ENCODE results near the gene L3MBTL4. TPM values are rescaled to one million over a fixed set of nuclear protein-coding genes. Genes with fewer than 3 reads are reported as not detected.
A peak's percentile ranks its signal among the peaks of the same experiment; 100 is the strongest.

The L3MBTL4 gene
- total RNA-seq (ENCODE audit: low replicate concordance), result 0.31 and 0.34 TPM in 2 replicates

DNA sequence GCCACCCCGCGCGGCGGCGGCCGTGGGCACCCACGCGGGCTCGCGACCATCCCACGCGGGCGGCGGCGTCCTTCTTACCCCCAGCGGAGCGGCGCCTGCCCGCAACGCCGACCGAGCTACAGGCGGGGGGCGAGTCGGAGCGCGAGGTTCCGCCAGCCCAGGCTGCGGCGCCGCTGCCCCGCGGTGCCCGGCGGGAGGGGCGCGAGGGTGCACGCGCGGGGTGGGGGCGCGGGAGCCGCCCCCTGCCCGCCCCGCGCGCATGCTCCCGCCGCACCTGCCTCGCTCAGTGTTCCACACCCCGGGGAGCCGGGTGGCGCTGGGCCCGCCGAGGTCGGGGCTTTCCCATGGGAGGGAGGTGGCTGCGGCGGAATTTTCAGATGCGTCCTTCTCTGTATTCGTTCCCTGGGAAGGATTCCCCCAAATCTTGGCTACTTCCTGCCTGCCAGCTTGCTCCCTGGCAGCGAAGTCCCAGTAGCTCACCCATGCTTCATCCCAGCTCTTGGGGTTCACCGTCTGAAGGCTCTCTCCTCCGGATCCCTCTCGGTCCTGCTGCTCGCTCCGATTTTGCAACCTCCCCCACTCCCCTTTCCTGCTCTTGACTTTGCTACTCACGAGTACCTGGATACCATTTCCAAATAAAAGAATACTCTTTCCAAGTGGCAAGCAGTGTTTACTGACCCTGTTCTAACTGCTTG, at the start of gene L3MBTL4:
Gene L3MBTL4, minus strand, starts transcription at position 189 of the 695 bp plus-strand sequence. CDS start 103,286 bp downstream, outside the sequence.
- Histone ChIP-seq H3K79me2 (ENCODE audit: low read depth) (no peaks in the 10 kb centered on the region), H3K9me3 (ENCODE audit: low read depth) (no peaks in the 10 kb centered on the region), H3K4me1 (no peaks in the 10 kb centered on the region), H3F3A (ENCODE audit: low read depth) (peaks cover 5% of the 10 kb centered on the region), H2AFZ (replicated peaks) (peak within 1 kb of the TSS; percentile 91), H3K27me3 (peaks cover 64% of the 10 kb centered on the region), H3K27ac (no peak within 1 kb of the TSS), H4K20me1 (ENCODE audit: low read depth) (no peaks in the 10 kb centered on the region), H3K4me3 (peak within 1 kb of the TSS; percentile 78), H3K9ac (no peak within 1 kb of the TSS), H3K36me3 (no peaks in the 10 kb centered on the region), H3K4me2 (peak within 1 kb of the TSS; percentile 95)
- peaks cover 29% of the 10 kb centered on the region for H3K27me3 Mint-ChIP-seq (ENCODE audit: insufficient read depth, low read depth)
- H3K9me3 Mint-ChIP-seq, result peaks cover 2% of the 10 kb centered on the region
- peak; percentile 53 for DNase-seq (ENCODE audit: low spot score)
- H3K4me1 Mint-ChIP-seq, result peaks cover 4% of the 10 kb centered on the region
- H3K36me3 Mint-ChIP-seq, result no peaks in the 10 kb centered on the region
- peak within 1 kb of the TSS; percentile 64 for H3K27ac Mint-ChIP-seq
- peak; percentile 3 for TF ChIP-seq EZH2 (IDR thresholded peaks at IDR 0.05)
- no peak for TF ChIP-seq EZH2phosphoT487 (IDR thresholded peaks at IDR 0.05)
- TF ChIP-seq, protein P1, sequence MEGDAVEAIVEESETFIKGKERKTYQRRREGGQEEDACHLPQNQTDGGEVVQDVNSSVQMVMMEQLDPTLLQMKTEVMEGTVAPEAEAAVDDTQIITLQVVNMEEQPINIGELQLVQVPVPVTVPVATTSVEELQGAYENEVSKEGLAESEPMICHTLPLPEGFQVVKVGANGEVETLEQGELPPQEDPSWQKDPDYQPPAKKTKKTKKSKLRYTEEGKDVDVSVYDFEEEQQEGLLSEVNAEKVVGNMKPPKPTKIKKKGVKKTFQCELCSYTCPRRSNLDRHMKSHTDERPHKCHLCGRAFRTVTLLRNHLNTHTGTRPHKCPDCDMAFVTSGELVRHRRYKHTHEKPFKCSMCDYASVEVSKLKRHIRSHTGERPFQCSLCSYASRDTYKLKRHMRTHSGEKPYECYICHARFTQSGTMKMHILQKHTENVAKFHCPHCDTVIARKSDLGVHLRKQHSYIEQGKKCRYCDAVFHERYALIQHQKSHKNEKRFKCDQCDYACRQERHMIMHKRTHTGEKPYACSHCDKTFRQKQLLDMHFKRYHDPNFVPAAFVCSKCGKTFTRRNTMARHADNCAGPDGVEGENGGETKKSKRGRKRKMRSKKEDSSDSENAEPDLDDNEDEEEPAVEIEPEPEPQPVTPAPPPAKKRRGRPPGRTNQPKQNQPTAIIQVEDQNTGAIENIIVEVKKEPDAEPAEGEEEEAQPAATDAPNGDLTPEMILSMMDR (IDR thresholded peaks at IDR 0.05), result no peak
- peak within 1 kb of the TSS; percentile 87 for H3K4me3 Mint-ChIP-seq

DNA sequence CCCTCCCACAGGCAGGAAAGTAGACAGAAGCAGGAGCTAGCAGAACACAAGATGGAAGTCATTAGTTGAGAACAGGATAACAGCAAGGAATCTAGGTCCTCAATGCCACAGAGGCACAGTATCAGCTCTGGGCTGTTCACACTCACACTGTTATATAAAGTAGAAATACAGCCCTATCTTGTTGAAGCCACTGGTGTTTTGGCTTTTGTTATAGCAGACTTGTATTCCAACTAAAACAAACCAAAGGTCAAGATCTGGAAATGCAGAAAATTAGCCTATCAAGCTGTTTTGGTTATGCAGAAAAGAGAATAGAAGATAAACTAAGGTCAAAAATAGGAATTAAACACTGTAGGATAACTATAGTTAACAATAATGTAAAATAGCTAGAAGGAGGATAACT, 37.5 kb upstream of the L3MBTL4 start:
- no peaks in the 10 kb centered on the region for H3K9me3 ChIP-seq (ENCODE audit: low read depth)
- no peak overlapping the region for H3K4me2 ChIP-seq
- no peaks in the 10 kb centered on the region for H3K27me3 ChIP-seq
- H3K4me3 Mint-ChIP-seq, result no peak overlapping the region
- H4K20me1 ChIP-seq (ENCODE audit: low read depth), result no peaks in the 10 kb centered on the region
- H3K4me3 ChIP-seq, result no peak overlapping the region
- H3F3A ChIP-seq (ENCODE audit: low read depth), result no peaks in the 10 kb centered on the region
- no peak overlapping the region for H3K27ac ChIP-seq
- TF ChIP-seq, protein P1 (IDR thresholded peaks at IDR 0.05), result no peak
- TF ChIP-seq EZH2phosphoT487 (IDR thresholded peaks at IDR 0.05) (no peak), EZH2 (IDR thresholded peaks at IDR 0.05) (no peak)
- no peaks in the 10 kb centered on the region for H3K79me2 ChIP-seq (ENCODE audit: low read depth)
- H3K4me1 Mint-ChIP-seq, result no peaks in the 10 kb centered on the region
- H3K27me3 Mint-ChIP-seq (ENCODE audit: insufficient read depth, low read depth), result peaks cover 2% of the 10 kb centered on the region
- H3K27ac Mint-ChIP-seq, result no peak overlapping the region
- H3K36me3 ChIP-seq, result no peaks in the 10 kb centered on the region
- no peak overlapping the region for H2AFZ ChIP-seq (replicated peaks)
- no peaks in the 10 kb centered on the region for H3K4me1 ChIP-seq
- no peak overlapping the region for H3K9ac ChIP-seq
- no peaks in the 10 kb centered on the region for H3K9me3 Mint-ChIP-seq
- DNase-seq (ENCODE audit: low spot score), result no peak
- H3K36me3 Mint-ChIP-seq, result no peaks in the 10 kb centered on the region

DNA sequence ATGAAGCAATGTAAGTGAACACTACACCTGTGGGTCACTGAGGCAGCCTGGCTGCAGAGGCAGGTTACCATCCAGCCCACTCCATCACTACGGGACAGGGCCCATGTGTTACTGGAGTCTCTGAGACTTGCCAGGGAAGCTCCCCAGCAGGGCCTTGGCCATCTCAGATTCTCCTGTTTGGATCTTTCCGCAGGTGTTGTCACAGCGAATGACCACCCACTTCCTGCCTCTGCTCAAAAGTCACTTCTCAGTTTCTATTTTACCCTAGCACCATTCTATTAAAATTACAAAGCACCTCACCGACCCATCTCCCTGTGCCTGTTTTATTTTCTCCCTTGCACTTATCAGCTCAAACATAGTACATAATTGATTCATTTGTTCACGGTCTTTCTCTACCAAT, 34.5 kb upstream of the L3MBTL4 start:
- no peak overlapping the region for H2AFZ ChIP-seq (replicated peaks)
- Mint-ChIP-seq H3K4me3 (no peak overlapping the region), H3K9me3 (no peaks in the 10 kb centered on the region), H3K4me1 (peaks cover 4% of the 10 kb centered on the region), H3K36me3 (no peaks in the 10 kb centered on the region), H3K27ac (no peak overlapping the region), H3K27me3 (ENCODE audit: insufficient read depth, low read depth) (peaks cover under 1% of the 10 kb centered on the region)
- no peak overlapping the region for H3K9ac ChIP-seq
- no peak overlapping the region for H3K4me2 ChIP-seq
- H3K27ac ChIP-seq, result no peak overlapping the region
- no peaks in the 10 kb centered on the region for H3F3A ChIP-seq (ENCODE audit: low read depth)
- H3K36me3 ChIP-seq, result no peaks in the 10 kb centered on the region
- H3K27me3 ChIP-seq, result no peaks in the 10 kb centered on the region
- H3K4me3 ChIP-seq, result no peak overlapping the region
- TF ChIP-seq, protein P1 (IDR thresholded peaks at IDR 0.05), result no peak
- no peak for TF ChIP-seq EZH2 (IDR thresholded peaks at IDR 0.05)
- no peak for TF ChIP-seq EZH2phosphoT487 (IDR thresholded peaks at IDR 0.05)
- DNase-seq (ENCODE audit: low spot score), result no peak
- H3K4me1 ChIP-seq, result no peaks in the 10 kb centered on the region
- H3K9me3 ChIP-seq (ENCODE audit: low read depth), result no peaks in the 10 kb centered on the region
- H4K20me1 ChIP-seq (ENCODE audit: low read depth), result no peaks in the 10 kb centered on the region
- no peaks in the 10 kb centered on the region for H3K79me2 ChIP-seq (ENCODE audit: low read depth)

Measured in neural progenitor cell (in vitro differentiated cells).